Measurements from ENCODE around the gene IGFBP6.

- no peak for TF ChIP-seq CTCF (IDR thresholded peaks at IDR 0.05)
- no peak for TF ChIP-seq POLR2AphosphoS5 (IDR thresholded peaks at IDR 0.05)
- TF ChIP-seq POLR2A (IDR thresholded peaks at IDR 0.05), result no peak
- TF ChIP-seq EP300 (IDR thresholded peaks at IDR 0.05), result no peak
These were observed 21.4 kb downstream of the IGFBP6 start for GRCh38 chr12:53118751-53119300.

All from stomach (tissue), 4 donors.